Neutrophil (primary cell): Measurements from ENCODE around the gene KRTAP4-11.

Experiments used
- H3K27ac ChIP-seq: fragments of 200-600 bp; sonication (generic); 2 replicates; pipeline ENCODE4 v1.5.1; 2016; ENCODE audit warnings: mild to moderate bottlenecking, moderate library complexity
- H3K27me3 ChIP-seq: fragments of 200-600 bp; sonication (generic); 2 replicates; pipeline ENCODE4 v1.6.0; 2016; ENCODE audit warnings: mild to moderate bottlenecking
- H3K36me3 ChIP-seq: fragments of 200-600 bp; sonication (generic); 2 replicates; pipeline ENCODE4 v1.5.1; 2017
- H3K4me1 ChIP-seq, 2 experiments: fragments of 200-600 bp in 1 of 2; sonication (generic) in 1 of 2; 1 replicate in 1 of 2; 2 replicates in 1 of 2; pipeline versions ENCODE4 v1.5.1 to v1.6.1; 2013 to 2016; ENCODE audit warnings: low read depth in 1 of 2, low read length in 1 of 2, mild to moderate bottlenecking in 1 of 2, moderate library complexity in 1 of 2; ENCODE audit not compliant: control insufficient read depth in 1 of 2, insufficient read depth in 1 of 2
- H3K4me3 ChIP-seq, 2 experiments: fragments of 200-600 bp in 1 of 2; sonication (generic) in 1 of 2; 1 replicate in 1 of 2; 2 replicates in 1 of 2; pipeline ENCODE4 v1.5.1; 2013 to 2016; ENCODE audit warnings: low read depth in 1 of 2, low read length in 1 of 2, mild to moderate bottlenecking in 1 of 2, moderate library complexity in 1 of 2
- H3K9me3 ChIP-seq: fragments of 200-600 bp; sonication (generic); 2 replicates; pipeline ENCODE4 v1.5.1; 2016
- CTCF ChIP-seq: fragments of 200-600 bp; sonication (generic); IDR thresholded peaks from 2 replicates; pipeline ENCODE4 v1.5.1; 2016; ENCODE audit warnings: antibody characterized with exemption

Gene KRTAP4-11

GRCh38 chr17:41067281-41067680 lies 50.9 kb downstream of the KRTAP4-11 start:
- Histone ChIP-seq H3K9me3 (no peaks in the 10 kb centered on the region), H3K4me1 (peaks cover 7 to 17% of the 10 kb centered on the region in 2 experiments), H3K36me3 (no peaks in the 10 kb centered on the region), H3K27me3 (peaks cover 29% of the 10 kb centered on the region), H3K27ac (no peak overlapping the region), H3K4me3 (no peak overlapping the region)
- TF ChIP-seq CTCF, result no peak
